ENCODE results near the gene PTPA. TPM values are rescaled to one million over a fixed set of nuclear protein-coding genes. Genes with fewer than 3 reads are reported as not detected.

PTPA gene
- total and polyA plus RNA-seq, 2 of the 4 experiments (the other 2 are of a cell fraction), result 124 to 149 TPM

- no peak overlapping the region for H4K8ac ChIP-seq (ENCODE audit: low read depth in 2 of 2, low read length in 2 of 2)
Observed at GRCh38 chr9:129176701-129177442, 65.7 kb downstream of the PTPA start.

More at GRCh38 chr9:129176701-129177442, 65.7 kb downstream of the PTPA start:
- ChIA-PET POLR2A (ENCODE audit: unreplicated experiment) (interaction anchor here (2.0 kb wide), 1 partner anchor 306 kb away, joined by 14 read pairs; no protein-coding TSS in a partner anchor), CTCF (interaction anchor here (0.7 kb wide), 1 partner anchor 596 kb away, joined by 4 read pairs; no protein-coding TSS in a partner anchor)
- peak overlapping the region; percentile 93; the same call in 1 of the 2 replicates for H3K56ac ChIP-seq (ENCODE audit: extremely low read depth, insufficient read depth, low read length)
- peak overlapping the region; percentile 28 for H2AFZ ChIP-seq (replicated peaks; ENCODE audit: low read length, poor library complexity)
- dilution Hi-C loops (cut with HindIII; ENCODE audit: low sequenced_read_pairs, unreplicated experiment) (no loop called here), intact Hi-C loops (cut with micrococcal nuclease) (loop anchor here (1.0 to 5.0 kb wide), 3 partner anchors 140 to 390 kb away; no protein-coding TSS in a partner anchor), in situ Hi-C loops (cut with MboI; ENCODE audit: low sequenced_read_pairs) (no loop called here)
- H4K20me1 ChIP-seq (ENCODE audit: insufficient read depth, low read length), result peaks cover 16% of the 10 kb centered on the region
- peak overlapping the region; percentile 77 for H3K14ac ChIP-seq (replicated peaks; ENCODE audit: low read depth, low read length)
- DNase-seq (peak; percentile 49), ATAC-seq (ENCODE audit: low read depth) (no peak)
- H2AK5ac ChIP-seq (ENCODE audit: low read depth, low read length), result peak overlapping the region; percentile 72; the same call in 1 of the 2 replicates
- H2BK15ac ChIP-seq (ENCODE audit: low read depth, low read length), result no peak overlapping the region
- no peak overlapping the region for H2BK20ac ChIP-seq (ENCODE audit: low read depth, low read length)
- H3K79me1 ChIP-seq (ENCODE audit: low read depth in 1 of 2, low read length in 2 of 2), result peaks cover 0 to 12% of the 10 kb centered on the region in 2 experiments; a peak in 2 of 4 replicates
- H2AK9ac ChIP-seq (replicated peaks; ENCODE audit: low read depth, low read length, poor library complexity), result peak overlapping the region; percentile 85
- H3K4me3 ChIP-seq (ENCODE audit: insufficient read depth, low read depth, low read length), result peak overlapping the region; percentile 89
- H3K23ac ChIP-seq (ENCODE audit: low read depth, low read length), result peak overlapping the region; percentile 89; the same call in 1 of the 2 replicates
- peak overlapping the region; percentile 13 for H4K5ac ChIP-seq (ENCODE audit: low read depth, low read length)
- H3K27me3 ChIP-seq (ENCODE audit: control insufficient read depth, insufficient read depth, low read length), result no peaks in the 10 kb centered on the region
- H3K9me1 ChIP-seq (ENCODE audit: insufficient read depth, low read length), result no peaks in the 10 kb centered on the region
- peak overlapping the region; percentile 93 for H2BK5ac ChIP-seq (ENCODE audit: low read depth, low read length, poor library complexity, severe bottlenecking)
- peak overlapping the region; percentile 97 for H3K27ac ChIP-seq (ENCODE audit: insufficient read depth, low read length)
- no peak overlapping the region for H2BK120ac ChIP-seq (ENCODE audit: low read depth, low read length)
- no peak overlapping the region; the same call in 1 of the 2 replicates for H4K91ac ChIP-seq (ENCODE audit: insufficient read depth, low read depth, low read length)
- peak overlapping the region; percentile 94 for H3K9ac ChIP-seq (ENCODE audit: low read depth, low read length)
- peaks cover 15% of the 10 kb centered on the region for H3K4me1 ChIP-seq (ENCODE audit: control insufficient read depth, insufficient read depth, low read length)
- TF ChIP-seq MXI1 (IDR thresholded peaks at IDR 0.05; ENCODE audit: borderline replicate concordance, low read depth, low read length) (peak; percentile 50; the same call in 1 of the 2 replicates), CHD1 (IDR thresholded peaks at IDR 0.05; ENCODE audit: low read depth, low read length) (no peak)
- peak overlapping the region; percentile 39; the same call in 1 of the 2 replicates for H3K4me2 ChIP-seq (ENCODE audit: low read depth, low read length)
- H3K18ac ChIP-seq (ENCODE audit: low read depth, low read length), result peak overlapping the region; percentile 66
- 0% methylated on average over 39 of the region's 80 CpGs; no CpG with 5 or more reads in 1 of the 2 experiments for WGBS, 2 experiments (ENCODE audit: extremely low coverage in 2 of 2, insufficient read length in 1 of 2)
- H3K9me3 ChIP-seq (ENCODE audit: control insufficient read depth, insufficient read depth, low read length), result no peaks in the 10 kb centered on the region
- no TSS peak for BruUV-seq (replicated peaks)
- H3K36me3 ChIP-seq (ENCODE audit: control insufficient read depth, insufficient read depth, low read length), result peaks cover 4% of the 10 kb centered on the region; the same call in 1 of the 2 replicates
- H3K4ac ChIP-seq (ENCODE audit: low read depth, low read length), result peak overlapping the region; percentile 80

Data from IMR-90 (cell line).